Panc1 (cell line): Measurements from ENCODE around the gene EID2B.

Experiments used
- CTCF ChIP-seq: fragments of 450-650 bp; IDR thresholded peaks from 2 replicates; pipeline ENCODE4 v1.5.1; 2017; ENCODE audit warnings: mild to moderate bottlenecking
- REST ChIP-seq, 2 experiments: IDR thresholded peaks; 2 replicates each; pipeline ENCODE4 v1.6.1; 2011 to 2012; ENCODE audit warnings: low read depth in 2 of 2, control low read depth in 1 of 2, low read length in 1 of 2, mild to moderate bottlenecking in 1 of 2, moderate library complexity in 1 of 2; ENCODE audit not compliant: insufficient read depth in 1 of 2

- no peak for TF ChIP-seq CTCF
- no peak for TF ChIP-seq REST (IDR thresholded peaks at IDR 0.05; ENCODE audit: insufficient read depth in 1 of 2, low read depth in 2 of 2, low read length in 1 of 2)
These were observed 51.5 kb downstream of the EID2B start for GRCh38 chr19:39481229-39481545.
